Activated naive CD8-positive, alpha-beta T cell treated with anti-CD3 and anti-CD28 coated beads, Interleukin-2, amount 50 U/mL, for 16 hours (primary cell): ENCODE data around the gene HIBADH.

Experiments used
- DNase-seq: peaks from one replicate; pipeline ENCODE4 v3.0.0-alpha.2; 2020; ENCODE audit warnings: low read depth, low spot score

The HIBADH gene

DNA sequence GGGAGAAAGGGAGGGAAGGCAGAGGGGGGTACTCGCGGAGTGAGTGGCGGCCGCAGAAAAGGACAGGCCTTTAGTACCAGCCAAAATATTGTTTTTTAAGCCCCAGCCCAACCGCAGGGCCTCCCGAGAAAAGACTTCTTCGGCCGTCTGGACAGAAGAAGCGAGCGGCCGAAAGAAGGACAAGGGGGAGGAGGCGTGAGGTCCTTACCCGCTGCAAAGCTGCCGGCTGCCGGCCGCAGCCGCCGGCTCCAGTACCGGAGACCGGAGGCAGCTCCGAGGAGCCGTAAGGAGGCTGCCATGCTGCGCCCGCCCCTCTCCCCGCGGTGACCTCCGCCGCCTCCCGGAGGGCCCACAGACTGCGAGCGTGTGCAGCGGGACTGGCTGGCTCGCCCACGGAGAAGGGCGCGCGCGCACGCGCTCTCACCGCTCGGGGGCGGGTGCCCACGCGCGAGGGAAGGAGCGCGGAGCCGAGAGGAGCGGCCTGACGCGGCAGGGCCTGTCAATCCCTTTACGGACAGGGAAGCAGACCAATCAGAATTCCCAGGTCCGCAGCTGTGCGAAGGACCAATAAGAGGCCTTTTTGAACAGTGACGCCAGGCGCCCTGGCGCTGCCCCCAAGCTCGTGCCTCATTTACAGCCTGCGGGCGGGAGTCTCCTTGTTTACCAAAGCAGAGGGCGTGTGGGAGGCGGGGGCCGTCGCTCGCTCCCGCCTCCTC lies at the start of gene HIBADH:
Gene HIBADH (minus strand): TSS at position 394 of the 716 bp plus-strand sequence. CDS start 95 bp downstream, at position 299.
- DNase-seq, result peak; percentile 83

DNA sequence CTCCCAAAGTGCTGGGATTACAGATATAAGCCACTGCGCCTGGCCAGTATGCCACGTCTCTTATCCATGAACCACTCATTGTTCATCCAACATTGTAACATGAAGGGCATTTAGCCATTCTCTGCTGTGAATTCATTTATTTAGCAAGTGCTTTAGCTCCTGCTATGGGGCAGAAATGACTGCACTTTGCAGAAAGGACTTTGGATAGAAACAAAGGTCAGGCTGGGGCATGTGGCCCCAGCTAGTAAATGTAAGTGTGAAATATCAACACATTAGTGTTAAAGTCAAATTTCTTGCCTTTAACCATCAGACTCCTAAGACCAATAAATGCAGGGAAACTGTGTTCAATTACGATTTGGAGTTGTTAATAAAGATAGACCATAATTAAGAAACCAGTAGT lies 49.5 kb upstream of the HIBADH start:
- no peak for DNase-seq

DNA sequence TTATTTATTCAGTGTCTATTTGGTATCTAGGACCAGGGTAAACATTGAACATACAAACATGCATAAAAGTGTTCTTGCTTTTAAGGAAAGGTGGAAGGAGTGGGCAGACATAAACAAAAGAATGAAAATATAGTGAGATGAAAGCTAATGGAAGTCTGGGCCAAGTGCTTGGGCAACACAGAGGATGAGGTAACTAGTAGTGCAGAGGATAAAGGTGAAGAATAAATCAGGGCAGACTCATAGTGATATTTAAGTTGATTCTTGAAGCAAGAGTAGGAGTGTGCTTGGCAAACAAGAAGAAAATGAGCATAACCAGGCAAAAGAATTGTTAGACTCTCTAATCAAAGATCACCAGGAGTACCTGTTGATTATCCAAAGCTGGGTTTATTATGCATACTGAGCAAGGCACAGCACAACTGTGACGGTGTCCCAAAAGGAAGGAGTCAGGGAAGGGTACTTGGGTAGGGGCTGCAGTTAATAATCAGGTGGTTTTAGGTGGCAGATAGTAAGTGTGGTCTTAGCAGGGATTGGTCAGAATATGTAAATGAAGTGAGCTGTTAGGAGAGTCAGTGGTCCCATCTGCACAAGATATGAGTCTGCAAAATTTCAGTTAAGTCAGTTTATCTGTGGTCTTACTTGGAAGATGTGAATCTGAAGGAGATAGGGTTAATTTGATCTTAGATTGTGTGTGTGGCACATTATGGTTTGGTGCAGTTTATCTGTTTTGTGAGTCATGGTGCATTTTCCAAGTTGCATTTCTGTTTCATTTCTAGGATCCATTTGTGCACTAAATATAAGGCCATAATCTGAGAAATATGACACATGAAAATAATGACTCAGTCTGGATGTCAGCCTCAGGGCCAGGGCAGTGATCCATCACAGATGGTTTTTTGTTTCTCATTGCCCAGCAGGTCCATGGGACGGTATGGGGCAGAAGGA lies 46.7 kb upstream of the HIBADH start:
- no peak for DNase-seq

DNA sequence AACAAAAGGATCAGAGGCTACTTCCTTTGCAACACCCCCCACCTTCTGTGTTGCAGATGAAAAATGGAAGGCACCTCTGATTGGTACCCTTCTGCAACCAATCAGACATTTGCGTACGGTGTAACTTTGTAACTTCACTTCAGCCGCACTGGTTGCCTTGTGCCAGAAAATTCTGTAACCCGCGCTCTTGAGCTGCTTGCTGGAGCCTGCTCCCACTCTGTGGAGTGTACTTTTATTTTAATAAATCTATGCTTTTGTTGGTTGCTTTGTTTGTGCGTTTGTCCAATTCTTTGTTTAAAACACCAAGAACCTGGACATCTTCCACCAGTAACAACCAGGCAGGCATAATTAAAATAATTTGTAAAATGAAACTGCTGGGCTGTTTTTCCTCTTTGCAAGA lies 45.8 kb upstream of the HIBADH start:
- no peak for DNase-seq

DNA sequence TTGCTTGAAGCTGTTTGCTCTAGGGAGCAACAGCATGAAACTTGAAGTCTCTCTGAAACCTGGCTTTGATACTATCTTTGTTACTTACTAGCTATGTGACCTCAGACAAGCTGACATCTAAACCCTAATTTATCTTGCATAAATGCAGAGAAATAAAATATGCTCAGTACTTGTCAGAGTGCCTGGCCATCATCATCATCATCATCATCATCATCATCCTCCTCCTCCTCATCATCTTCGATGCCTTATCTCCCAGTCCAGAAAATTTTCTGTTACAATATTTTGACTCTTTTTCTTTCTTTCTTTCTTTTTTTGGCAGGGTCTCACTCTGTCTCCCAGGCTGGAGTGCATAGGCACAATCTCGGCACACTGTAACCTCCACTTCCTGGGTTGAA lies 42.5 kb upstream of the HIBADH start:
- DNase-seq, result no peak

DNA sequence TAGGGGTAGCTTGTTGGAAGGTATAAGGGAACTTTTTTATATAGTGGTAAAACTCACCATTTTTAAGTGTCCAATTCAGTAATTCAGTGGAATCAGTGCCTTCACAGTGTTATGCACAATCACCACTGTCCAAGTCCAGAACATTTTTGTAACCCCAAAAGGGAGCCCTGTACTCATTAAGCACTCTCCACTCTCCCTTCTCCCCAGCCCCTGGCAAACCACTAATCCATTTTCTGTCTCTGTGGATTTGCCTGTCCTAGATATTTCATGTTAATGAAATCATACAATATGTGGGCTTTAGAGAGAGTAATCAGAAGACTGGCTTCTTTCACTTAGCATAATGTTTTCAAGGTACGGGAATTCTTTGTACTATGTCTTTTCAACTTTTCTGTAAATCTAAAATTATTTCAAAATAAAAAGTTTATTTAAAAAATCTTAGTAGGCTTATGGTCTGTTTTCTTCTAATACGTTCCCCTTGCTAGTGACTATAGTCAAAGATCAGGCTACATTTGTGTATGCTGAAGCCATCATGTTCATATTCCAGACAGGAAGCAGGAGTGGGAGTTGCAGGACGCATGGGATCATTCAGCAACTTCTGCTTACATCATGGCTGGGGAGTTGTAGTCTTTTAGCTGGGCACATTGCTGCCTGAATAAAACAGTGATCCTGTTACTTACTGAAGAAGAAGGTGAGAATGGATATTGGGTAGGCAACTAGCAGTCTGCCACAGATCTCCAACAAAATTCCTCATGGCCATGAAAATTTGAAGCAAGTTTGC lies 41.9 kb upstream of the HIBADH start:
- no peak for DNase-seq

DNA sequence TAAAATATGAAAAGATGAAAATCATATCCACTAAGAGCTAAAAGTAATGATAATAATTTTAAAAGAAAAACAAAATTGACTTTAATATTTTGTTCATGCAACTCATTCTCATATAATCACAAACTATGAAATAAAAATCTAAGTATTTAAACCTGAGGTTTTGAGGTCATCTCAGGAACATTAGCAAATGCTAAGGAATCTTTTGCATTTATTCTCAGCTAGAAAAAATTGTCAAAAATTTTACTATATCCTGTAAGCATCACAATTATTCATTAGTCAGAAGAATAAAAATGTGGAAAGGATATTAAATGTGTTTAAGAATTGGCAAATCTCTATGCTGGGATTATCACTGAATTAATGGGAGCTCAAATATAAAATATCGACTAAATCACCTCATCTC lies 40.5 kb upstream of the HIBADH start:
- DNase-seq, result no peak

DNA sequence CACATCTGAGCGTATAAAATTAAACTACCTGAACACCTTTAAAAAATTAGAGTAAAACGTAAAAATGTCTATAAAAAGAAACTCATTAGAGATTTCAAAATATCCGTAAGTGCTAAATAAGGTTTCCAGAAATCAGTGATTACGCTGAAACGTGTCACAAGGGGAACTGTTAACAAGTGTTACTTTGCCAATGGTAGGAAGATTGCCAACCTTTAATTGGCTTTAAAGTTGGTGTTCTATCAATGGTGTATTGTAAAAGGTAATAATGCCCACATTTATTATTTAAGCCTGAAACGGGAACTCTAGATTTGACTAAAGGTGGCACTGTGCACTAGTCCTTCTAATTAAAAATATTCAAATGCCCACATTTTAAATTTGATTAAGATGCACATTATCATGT lies 37.8 kb upstream of the HIBADH start:
- no peak for DNase-seq

DNA sequence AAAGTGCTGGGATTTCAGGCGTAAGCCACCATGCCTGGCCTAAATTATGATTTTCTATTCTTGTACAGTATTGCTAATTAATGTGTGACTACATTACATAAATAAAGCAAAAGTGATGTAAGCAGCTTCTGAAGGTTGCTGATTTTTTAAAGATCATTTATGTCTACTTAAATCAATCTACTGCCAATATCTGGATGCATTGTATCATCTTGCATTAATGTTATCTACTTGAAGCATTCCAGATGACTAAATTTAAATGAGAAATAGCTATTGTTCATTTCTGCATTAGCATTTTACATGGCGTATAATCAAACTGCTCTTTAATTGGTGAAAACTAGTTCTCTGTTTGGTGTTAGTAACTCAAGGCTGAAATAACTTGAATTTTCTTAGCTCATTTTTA lies 37.1 kb upstream of the HIBADH start:
- no peak for DNase-seq

DNA sequence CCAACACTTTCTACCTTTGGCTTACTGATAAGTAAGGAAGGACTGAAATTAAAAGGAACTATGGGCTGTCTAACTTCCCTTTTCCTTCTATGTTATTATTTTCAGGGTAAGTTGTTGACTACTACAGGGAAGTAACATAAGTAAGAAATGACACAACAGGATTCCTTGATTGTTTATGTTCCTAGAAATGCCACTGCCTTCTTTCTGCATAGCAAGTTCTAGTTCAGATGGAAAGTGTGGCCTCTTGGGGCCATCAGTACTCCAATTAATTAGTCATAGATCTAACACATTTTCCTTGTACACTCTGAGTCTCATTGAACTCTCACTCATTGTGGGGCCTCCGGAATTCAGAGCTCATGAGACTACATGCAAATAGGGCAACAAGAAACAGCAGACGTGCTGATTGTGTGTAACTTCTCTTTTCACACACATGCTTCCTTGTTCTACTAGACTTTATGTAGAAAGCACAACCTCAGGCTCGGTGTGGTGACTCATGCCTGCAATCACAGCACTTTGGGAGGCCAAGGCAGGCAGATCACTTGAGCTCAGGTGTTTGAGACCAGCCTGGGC lies 35.3 kb upstream of the HIBADH start:
- no peak for DNase-seq

DNA sequence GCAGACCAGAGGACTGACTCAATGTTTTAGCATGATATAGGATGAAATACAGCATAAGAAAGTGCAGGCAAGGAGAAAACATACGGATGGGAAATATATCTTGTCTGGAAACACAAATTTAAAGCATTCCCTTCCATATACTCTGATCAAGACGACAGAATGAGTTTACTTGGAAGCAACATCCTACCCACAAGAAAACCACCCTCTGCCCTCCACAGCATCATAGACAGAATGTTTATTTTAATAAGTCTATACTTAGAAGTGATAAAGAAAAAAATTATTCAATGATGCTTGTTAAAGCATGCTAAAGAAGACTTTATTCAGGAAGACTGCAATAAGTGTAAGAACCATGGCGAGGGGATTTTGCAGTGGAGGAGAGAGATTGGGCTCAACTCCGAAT lies 32.4 kb upstream of the HIBADH start:
- DNase-seq, result no peak

DNA sequence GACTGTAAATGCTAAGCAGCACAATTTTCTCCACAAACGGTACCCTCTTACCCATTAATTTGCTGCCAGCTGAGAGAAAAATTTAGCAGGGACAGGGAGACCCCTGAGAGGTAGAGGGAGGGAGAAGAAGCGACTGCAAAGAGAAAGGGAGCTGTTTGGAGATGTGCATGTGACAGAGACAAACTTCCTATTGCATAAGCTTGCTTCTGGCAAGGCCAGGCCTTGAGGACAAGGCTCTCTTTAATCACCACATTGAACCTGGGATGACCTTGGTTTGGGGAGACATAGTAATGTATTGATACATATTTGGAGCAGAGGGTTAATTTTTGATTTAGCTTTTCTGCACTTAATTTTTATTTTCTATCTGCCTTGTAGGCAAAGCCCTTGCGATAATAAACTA lies 31.1 kb upstream of the HIBADH start:
- no peak for DNase-seq

DNA sequence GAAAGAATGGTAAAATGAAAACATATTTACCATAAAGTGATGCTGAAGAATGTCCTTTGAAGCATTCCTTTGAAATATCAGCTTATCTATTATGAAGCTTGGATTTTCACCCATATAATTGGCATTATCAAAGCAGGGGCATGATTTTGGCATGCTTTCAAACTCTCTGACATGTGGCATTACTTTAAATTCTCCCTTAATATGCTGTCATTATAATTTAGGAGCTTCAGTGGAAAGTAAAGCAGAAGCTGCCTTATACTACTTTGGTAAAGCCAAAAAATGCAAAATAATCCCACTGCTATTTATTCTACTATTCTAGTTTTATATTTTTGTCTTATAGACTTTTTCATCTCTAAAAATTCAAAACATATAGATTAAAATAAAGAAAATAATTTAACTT lies 28.0 kb upstream of the HIBADH start:
- DNase-seq, result no peak

DNA sequence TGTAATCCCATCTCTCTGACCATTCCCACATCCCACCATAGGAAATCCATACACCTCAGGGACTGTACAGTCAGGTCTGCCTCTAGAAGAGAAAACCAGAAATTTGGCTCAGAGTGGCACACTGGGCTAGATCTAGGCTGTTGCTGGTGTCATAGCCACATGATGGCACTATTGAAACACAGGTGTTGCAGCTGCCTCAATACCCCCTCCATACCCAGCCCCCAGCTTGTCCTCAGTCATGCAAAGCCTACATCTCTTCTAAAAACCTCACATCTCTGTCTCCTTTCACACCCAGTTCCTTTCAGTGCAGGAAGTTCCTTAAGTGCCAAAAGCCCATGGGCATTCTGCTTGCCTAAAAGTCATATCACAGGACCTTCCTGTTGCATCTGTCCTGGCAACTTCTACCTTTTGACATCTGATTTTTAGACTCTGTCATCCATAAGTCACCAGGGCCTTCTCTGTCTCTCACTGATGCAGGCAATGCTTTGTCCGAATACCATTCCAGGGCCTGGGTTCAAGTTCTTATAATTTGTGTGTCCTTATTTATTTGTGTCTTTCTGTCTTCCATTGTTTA lies 27.0 kb upstream of the HIBADH start:
- DNase-seq, result no peak

DNA sequence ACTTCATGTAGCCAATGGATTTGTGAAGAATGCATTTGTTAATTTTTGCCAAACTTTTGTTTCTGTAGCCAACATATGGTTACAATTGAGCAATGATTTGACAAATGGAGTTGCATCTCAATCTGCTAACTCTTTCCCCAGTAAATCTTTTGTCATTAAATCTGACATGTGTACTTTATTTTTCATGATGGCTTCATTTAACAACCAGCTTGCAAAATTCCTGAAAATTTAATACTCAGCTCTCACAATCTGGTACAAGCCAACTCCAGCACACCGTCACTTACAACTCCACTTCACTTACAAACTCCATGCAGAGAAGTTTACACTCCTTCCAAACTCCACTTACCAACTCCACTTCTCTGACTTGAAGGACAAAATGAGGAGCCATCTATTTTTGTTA lies 26.5 kb upstream of the HIBADH start:
- no peak for DNase-seq

DNA sequence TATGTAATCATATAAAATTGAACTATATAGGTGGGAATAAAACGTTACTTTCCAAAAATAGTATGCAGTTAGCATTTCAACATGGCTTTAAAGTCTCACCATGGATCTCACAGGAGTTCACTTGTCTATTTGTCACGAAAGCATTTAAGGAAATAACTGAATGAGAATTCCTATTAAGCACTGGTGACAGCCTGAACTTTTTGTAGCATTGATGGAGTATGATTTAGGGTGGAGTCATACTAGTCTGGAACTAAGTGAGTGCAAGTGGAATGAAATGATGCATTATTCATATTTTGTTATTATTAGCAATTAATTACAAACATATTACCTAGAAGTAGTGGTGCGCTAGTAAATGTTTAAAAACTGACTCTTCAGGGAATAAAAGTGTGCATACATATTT lies 26.0 kb upstream of the HIBADH start:
- no peak for DNase-seq

DNA sequence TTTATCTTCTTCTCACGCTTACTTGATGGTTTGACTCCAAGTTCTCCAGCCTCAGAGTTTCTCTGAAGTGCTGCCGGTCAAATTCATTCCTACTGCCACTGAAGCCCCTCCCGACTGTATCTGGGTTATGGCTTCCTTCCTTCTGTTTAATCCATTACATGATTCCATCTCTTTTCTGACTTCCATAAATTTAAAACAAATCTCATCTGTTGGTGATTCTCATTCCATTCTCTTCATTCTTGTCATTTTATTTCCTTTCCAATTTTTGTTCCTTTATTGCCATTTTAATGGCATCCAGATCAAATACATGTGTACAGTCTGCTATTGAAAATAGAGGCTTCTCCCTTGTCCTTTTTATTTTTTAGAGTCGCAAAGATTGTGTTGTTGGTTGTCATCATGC lies 25.4 kb upstream of the HIBADH start:
- DNase-seq, result no peak

DNA sequence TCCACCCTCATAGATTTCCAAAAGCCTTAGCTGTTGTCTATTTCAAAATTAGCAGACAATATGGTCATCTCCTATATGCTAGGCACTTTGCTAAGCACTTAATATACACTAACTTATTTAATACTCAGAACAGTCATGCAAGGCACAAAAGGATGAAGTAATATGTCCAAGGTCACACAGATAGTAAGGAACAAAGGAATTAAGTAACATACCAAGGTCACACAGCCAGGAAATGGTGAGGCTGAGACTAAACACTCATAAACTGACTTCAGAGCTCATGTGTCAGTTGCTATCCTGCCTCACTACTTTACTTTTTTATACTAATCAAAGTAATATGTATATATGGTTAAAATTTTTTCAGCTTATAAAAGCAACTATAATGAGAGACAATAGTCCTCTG lies 23.6 kb upstream of the HIBADH start:
- DNase-seq, result no peak

DNA sequence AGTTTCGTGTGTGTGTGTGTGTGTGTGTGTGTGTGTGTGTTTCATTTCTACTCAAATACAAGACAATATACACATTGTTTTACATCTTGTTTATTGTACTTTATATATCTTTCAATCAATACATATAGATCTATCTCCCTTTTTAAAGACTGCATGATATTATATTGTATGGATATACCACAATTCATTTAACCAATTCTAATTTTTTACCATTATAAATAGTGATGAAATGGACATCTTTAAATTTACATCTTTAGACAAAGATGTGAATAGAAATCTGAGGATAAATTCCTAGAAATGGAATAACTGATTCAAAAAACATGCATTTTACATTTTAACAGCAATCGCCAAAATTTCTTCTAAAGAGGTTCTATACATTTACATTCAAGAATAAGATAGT lies 23.2 kb upstream of the HIBADH start:
- DNase-seq, result no peak

DNA sequence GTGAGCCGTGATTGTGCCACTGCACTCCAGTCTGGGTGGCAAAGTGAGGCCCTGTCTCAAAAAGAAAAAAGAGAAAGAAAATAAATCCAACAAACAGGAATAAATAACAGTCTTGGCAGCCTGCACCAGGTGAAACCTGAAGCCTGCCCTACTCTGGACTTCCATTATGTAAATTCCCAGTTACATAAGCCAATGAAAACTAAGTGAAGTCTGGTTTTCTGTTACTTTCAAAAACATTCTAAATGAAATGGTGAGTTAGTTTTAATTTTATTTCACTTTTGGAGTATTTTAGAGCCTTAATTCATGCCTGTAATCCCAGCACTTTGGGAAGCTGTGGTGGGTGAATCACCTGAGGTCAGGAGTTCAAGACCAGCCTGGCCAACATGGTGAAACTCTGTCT lies 22.5 kb upstream of the HIBADH start:
- no peak for DNase-seq

DNA sequence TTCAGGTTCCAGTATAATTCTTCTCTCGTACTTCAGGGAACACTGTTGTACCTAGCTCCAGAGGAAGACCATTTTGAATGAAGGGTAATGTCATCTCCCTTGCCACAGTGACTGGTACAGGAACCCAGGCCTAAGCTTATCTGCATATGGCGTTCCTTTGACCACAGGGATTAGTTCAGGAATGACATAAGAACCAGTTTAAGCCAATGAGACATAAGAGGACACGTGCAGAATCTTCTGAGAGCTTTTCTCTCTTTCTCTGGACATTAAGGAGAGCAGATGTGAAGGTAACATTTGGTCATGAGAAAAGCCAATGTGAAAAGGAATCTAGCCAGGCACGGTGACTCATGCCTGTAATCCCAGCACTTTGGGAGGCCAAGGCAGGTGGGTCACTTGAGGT lies 21.8 kb upstream of the HIBADH start:
- DNase-seq, result no peak

DNA sequence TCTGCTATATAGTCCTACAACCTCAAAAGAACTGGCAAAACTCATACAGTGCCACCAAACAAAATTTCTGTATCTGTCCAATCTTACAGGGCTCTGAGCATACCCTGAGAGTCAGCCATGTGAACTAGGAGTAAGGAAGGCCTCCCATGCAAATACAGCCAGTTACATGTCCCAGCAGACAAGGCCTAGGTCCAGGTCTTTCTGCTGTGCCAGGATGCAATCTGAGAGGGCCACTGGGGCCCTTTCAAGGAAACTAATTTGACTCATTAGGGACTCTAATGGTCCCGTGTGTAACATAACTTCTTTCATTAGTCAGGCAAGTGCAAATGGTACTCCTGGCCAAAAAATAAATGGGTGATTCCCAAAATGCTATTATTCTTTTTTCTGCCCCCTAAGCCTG lies 17.9 kb upstream of the HIBADH start:
- no peak for DNase-seq
